Omental fat pad (tissue), 4 donors: Measurements from ENCODE around the gene CRYL1. TPM values are rescaled to one million over a fixed set of nuclear protein-coding genes. Genes with fewer than 3 reads are reported as not detected.

Source experiments
- ATAC-seq: fragments of 150-250 bp; one replicate; pipeline ENCODE4 v1.9.1; 2016; ENCODE audit warnings: mild to moderate bottlenecking, moderate library complexity; ENCODE audit not compliant: low FRiP score
- DNase-seq: peaks from one replicate; pipeline ENCODE4 v3.0.0-alpha.2; 2019; ENCODE audit warnings: low spot score
- total RNA-seq, 4 donors: library from RNA; depleted of rRNA; stranded (reverse); fragments of >200 nt; gene quantifications; one replicate each; pipeline ENCODE4 v1.1.0, GENCODE V29; 2016
- TF ChIP-seq, protein P1 (sequence below), 3 donors: fragments of 450-650 bp; IDR thresholded peaks; one replicate each; pipeline ENCODE4 v1.5.1; 2016 to 2017; ENCODE audit warnings: antibody characterized with exemption in 3 of 3, mild to moderate bottlenecking in 3 of 3, moderate library complexity in 2 of 3

Gene CRYL1
- total RNA-seq, 4 donors from 2014 or later = 30.3 to 42.2 (median 35.3) TPM

DNA sequence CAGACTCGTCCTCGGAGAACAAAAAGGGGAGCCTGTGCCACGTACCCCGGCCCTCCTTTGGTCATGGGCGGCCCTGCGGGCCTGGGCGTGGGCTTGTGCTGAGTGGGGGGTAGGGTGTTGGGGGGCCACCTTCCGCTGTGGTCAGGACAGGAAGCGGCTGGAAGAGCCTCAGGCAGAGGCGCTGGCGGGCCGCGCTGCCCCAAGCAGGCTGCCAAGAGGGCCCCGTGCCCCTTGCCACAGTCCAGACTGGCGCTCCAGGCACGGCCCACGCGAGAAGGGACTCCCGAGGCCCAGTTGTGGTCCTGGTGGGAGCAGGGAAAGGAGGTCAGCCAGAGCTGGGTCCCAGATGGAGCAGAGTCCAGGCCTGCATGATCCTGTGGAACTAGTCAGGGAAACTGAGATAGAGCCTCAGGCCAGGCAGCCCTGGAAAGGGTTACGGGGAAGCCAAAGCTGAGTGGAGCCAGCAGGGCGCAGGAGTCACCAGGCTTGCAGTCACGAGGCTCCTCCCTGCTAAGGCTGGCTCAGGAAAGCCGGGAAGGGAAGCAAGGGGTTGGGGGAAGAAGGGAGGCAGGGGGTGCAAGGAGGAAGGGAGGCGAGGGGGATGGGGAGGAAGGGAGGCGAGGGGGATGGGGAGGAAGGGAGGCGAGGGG lies 135.0 kb downstream of the CRYL1 start:
- TF ChIP-seq, protein P1, sequence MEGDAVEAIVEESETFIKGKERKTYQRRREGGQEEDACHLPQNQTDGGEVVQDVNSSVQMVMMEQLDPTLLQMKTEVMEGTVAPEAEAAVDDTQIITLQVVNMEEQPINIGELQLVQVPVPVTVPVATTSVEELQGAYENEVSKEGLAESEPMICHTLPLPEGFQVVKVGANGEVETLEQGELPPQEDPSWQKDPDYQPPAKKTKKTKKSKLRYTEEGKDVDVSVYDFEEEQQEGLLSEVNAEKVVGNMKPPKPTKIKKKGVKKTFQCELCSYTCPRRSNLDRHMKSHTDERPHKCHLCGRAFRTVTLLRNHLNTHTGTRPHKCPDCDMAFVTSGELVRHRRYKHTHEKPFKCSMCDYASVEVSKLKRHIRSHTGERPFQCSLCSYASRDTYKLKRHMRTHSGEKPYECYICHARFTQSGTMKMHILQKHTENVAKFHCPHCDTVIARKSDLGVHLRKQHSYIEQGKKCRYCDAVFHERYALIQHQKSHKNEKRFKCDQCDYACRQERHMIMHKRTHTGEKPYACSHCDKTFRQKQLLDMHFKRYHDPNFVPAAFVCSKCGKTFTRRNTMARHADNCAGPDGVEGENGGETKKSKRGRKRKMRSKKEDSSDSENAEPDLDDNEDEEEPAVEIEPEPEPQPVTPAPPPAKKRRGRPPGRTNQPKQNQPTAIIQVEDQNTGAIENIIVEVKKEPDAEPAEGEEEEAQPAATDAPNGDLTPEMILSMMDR (IDR thresholded peaks at IDR 0.05) = no peak
- no peak for DNase-seq
- no peak for ATAC-seq

DNA sequence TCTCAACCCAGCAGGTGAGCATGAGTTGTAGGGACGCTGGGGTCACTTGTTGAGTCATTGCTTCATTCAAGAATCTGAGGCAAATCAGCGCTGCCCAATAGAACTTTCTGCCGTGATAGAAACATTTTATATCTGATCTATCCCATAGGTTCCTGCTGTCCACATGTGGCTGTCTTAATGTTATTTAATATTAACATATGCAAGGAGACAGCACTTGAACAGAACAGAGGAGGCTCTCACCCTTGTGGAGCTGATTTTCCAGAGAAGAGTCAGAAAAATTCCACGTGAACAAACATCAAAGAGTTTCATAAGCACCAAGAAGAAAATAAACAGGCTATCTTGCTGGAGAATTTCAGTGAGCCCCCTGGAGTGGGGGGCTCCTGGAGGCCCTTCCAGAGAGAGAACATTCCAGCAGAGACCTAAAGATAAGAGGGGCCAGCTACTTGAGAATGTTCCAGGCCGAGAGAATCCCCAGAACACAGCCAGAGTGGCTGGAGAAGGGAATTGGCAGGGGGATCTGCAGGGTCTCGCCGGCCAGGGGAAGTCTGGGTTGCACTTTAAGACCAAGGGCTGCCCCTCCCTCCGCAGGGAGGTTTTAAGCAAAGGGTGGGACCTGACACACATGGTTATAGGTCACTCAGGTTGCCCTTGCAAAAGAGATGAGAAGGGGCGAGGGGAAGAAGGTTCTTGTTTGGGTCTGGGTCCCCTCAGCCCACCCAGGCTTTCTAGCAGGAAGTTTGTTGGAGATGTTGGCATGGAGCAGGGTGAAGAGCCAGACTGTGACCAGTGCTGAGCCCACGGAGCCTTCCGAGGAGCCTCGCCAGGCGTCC lies 135.7 kb downstream of the CRYL1 start:
- TF ChIP-seq, protein P1 (IDR thresholded peaks at IDR 0.05) = no peak
- DNase-seq (no peak), ATAC-seq (no peak)

DNA sequence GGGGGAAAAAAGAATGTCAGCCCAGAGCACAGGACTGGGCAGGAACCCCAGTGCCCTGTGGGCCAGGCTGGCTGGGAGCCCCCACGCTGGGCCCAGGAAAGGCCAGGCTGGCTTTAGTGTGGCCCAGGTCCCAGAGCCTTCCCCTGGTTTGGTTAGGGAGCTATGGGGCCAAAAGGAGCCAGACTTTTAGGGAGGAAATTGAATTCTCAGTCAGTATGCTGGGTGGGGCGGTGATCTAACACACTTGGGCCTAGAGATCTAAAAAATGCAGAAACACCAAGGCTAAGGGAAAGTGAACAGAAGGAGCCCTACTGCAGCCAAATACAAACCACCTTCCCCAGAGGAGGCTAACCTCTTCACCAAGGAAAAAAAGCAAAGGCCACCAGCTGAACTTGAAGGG lies 137.5 kb downstream of the CRYL1 start:
- TF ChIP-seq, protein P1 (IDR thresholded peaks at IDR 0.05) = no peak
- ATAC-seq = no peak
- DNase-seq = no peak

DNA sequence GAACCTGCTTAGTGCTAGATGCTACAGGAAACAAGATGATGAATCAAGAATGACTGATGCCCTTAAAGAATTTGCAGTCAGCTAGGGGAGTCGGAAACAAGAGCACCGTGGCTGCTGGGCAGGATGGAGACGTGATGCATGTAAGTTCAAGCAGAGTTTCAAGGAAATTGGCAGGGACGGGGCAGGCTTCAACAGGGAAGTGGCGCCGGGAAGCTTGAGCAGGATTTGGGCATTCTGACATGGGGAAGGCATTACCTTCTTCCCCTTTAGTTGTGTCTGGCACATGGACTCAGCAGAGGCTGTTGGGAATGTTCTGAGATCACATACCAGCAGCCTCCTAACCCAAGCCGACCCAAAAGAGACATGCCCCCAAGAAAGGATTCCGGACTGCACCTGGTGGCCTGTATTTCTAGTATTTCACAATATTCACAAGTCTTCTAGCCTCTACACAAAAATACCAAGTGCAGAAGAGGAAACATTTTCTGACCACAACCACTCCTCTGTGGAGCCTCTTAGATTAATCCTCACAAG lies 138.2 kb downstream of the CRYL1 start:
- no peak for DNase-seq
- no peak for ATAC-seq
- TF ChIP-seq, protein P1 (IDR thresholded peaks at IDR 0.05) = no peak

DNA sequence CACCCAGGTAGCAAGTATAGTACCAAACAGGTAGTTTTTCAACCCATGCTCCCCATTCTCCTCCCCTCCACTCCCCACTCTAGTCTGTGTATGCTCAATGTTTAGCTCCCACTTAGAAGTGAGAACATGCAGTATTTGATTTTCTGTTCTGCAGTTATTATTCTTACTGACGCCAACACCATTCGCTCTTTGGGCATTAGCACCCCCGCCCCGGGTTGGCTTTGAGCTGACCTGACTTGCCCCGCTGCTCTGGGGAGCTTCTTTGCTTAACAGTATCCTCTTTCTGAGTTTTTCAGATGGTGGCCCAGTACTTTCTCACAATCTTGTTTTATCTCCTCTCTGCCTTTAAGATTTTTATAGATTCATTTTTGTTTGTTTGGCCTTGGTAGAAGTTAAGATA lies 138.7 kb downstream of the CRYL1 start:
- no peak for ATAC-seq
- TF ChIP-seq, protein P1 (IDR thresholded peaks at IDR 0.05) = no peak

DNA sequence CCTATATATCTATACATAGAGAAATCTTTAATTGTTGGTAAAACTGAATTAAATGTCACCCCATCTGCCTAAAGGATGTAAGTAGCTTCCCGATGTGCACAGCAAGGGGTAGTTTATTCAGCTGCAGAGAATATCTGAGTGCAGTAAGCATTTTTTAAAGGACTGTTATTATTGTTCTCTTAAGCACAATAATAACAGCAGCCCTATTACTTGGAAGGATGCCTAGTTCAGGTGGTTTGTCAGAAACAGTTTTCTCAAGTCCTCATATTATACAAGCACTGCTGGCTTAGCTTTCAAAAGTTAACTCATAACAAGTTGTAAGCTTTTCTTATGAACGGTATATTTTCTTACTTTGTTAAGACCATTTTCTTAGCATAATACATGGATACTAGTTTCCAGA lies 142.6 kb downstream of the CRYL1 start:
- no peak for ATAC-seq
- DNase-seq = no peak
- TF ChIP-seq, protein P1 (IDR thresholded peaks at IDR 0.05) = no peak

More for the DNA sequence above, 138.7 kb downstream of the CRYL1 start:
- DNase-seq = no peak
